Loucy (cell line): ENCODE data around the gene PBRM1.

Experiments used
- CTCF ChIP-seq: fragments of 200-600 bp; sonication (generic); conservative IDR thresholded peaks from 2 replicates; pipeline ENCODE4 v1.5.1; 2014; ENCODE audit warnings: mild to moderate bottlenecking, antibody characterized with exemption, low read length
- EZH2phosphoT487 ChIP-seq: fragments of 200-600 bp; IDR thresholded peaks from 2 replicates; pipeline ENCODE4 v1.6.1; 2018; ENCODE audit warnings: antibody characterized with exemption, mild to moderate bottlenecking, moderate library complexity, borderline replicate concordance

DNA sequence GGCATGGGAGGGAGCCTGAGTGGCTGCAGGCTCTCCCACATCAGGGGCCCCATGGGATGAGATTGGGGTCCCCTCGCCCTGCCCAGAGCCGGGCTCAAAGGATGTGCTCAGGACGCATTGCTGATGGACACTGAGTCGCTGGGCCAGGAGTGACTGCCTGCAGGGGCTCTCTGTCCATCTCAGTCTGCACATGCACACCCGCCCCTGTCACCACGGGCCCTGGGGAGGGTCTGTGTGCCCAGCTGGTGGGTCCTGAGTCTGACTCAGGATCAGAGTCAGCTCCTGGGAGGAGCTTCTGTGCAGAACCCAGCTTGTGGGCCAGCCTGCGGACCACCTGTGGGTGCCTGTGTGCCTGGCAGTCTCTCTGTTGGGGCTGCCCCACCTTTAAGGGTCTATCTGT lies 172.4 kb downstream of the PBRM1 start:
- TF ChIP-seq CTCF (no peak), EZH2phosphoT487 (no peak)
